ENCODE results near the gene ADAMTS4. TPM values are rescaled to one million over a fixed set of nuclear protein-coding genes. Genes with fewer than 3 reads are reported as not detected.
A peak's percentile ranks its signal among the peaks of the same experiment; 100 is the strongest.

ADAMTS4 gene
- total and polyA plus RNA-seq, 2 donors (not counting 3 experiments of a cell fraction or from before 2014, with no cell fraction given), result 2.5 to 13.6 TPM

DNA sequence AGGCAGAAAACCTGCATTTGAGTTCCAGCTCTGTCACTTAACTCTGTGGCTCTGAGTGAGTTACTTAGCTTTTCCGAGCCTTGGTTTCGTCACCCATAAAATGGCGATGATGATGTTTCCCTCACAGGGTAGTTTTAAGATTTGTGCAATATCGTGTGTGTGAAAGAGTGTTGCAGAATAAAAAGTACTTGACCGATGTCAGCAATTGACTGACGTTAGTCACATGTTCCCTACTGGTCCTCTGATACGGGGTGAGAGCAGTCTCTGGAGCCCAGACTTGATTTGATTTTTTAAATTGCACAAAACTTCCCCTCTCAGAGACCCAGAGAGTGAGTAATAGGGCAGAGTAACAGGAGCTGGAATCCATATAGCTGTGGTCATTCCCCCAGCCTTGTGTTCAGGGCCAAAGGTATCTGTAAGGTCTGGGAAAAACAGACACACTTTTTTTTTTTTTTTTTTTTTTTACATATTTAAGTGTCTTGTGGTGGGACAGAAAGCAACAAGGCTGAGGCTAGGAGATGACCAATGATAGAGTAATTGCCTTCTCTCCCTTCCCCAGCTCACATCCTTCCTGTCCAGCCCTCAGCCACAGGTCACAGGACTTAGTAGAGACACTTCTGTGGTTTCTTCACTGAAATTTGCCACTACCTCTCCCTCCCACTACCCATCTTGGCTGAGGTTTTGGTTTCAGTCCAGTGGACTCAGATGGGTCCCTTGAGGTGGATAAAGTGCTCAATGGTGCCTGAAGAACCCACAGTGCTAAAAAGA is 18.3 kb upstream of the ADAMTS4 start:
- Histone ChIP-seq H3K27me3 (ENCODE audit: control insufficient read depth in 2 of 2, insufficient read depth in 2 of 2, low read length in 2 of 2) (no peaks in the 10 kb centered on the region), H3K9ac (replicated peaks; ENCODE audit: extremely low read depth, insufficient read depth, low read length) (no peak overlapping the region), H3K79me2 (ENCODE audit: control insufficient read depth, insufficient read depth, low read length) (no peaks in the 10 kb centered on the region), H3K36me3 (ENCODE audit: control insufficient read depth in 2 of 2, extremely low read depth in 1 of 2, insufficient read depth in 2 of 2, low read length in 2 of 2) (peaks cover 18% of the 10 kb centered on the region in 2 experiments), H3K27ac (ENCODE audit: insufficient read depth, low read depth, low read length) (no peak overlapping the region), H4K20me1 (replicated peaks; ENCODE audit: control insufficient read depth, extremely low read depth, insufficient read depth, low read length) (no peaks in the 10 kb centered on the region), H2AFZ (ENCODE audit: low read depth, low read length) (peak overlapping the region; percentile 54), H3K9me3 (replicated peaks; ENCODE audit: control insufficient read depth, insufficient read depth, low read length) (no peaks in the 10 kb centered on the region), H3K4me2 (ENCODE audit: insufficient read depth, low read length) (peak overlapping the region; percentile 3), H3K9me1 (replicated peaks; ENCODE audit: control insufficient read depth, extremely low read depth, insufficient read depth, low read length) (no peaks in the 10 kb centered on the region), H3K4me1 (ENCODE audit: control insufficient read depth, extremely low read depth, insufficient read depth, low read length) (peaks cover 11% of the 10 kb centered on the region), H3K4me3 (replicated peaks in 1 of 3; ENCODE audit: insufficient read depth in 1 of 3, low read depth in 1 of 3, low read length in 3 of 3) (no peak overlapping the region)
- ChIA-PET POLR2A (interaction anchor here (1.5 kb wide), 1 partner anchor 8 kb away, joined by 4 read pairs; the partner anchor contains the start of gene TOMM40L), CTCF (interaction anchor here (0.5 to 2.9 kb wide), 9 partner anchors 8 to 165 kb away, joined by 3 to 24 read pairs (median 6); partner anchors contain the start of gene TOMM40L)
- intact Hi-C loops (cut with micrococcal nuclease) (no loop called here), dilution Hi-C loops (cut with MboI; ENCODE audit: extremely low pct_ligation_motif_present, low sequenced_read_pairs) (no loop called here)
- BruUV-seq (replicated peaks), result no TSS peak
- FAIRE-seq (peak; percentile 84), DNase-seq (ENCODE audit: low read depth, low spot score) (no peak)
- TF ChIP-seq EZH2 (IDR thresholded peaks at IDR 0.05; ENCODE audit: borderline replicate concordance, low read depth, low read length, severe bottlenecking), result no peak
- TF ChIP-seq, protein P1, sequence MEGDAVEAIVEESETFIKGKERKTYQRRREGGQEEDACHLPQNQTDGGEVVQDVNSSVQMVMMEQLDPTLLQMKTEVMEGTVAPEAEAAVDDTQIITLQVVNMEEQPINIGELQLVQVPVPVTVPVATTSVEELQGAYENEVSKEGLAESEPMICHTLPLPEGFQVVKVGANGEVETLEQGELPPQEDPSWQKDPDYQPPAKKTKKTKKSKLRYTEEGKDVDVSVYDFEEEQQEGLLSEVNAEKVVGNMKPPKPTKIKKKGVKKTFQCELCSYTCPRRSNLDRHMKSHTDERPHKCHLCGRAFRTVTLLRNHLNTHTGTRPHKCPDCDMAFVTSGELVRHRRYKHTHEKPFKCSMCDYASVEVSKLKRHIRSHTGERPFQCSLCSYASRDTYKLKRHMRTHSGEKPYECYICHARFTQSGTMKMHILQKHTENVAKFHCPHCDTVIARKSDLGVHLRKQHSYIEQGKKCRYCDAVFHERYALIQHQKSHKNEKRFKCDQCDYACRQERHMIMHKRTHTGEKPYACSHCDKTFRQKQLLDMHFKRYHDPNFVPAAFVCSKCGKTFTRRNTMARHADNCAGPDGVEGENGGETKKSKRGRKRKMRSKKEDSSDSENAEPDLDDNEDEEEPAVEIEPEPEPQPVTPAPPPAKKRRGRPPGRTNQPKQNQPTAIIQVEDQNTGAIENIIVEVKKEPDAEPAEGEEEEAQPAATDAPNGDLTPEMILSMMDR (IDR thresholded peaks at IDR 0.05; ENCODE audit: extremely low read depth in 1 of 2, insufficient read depth in 1 of 2, low read depth in 1 of 2, low read length in 2 of 2), result no peak
- TF ChIP-seq MYC (IDR thresholded peaks at IDR 0.05; ENCODE audit: low read depth, low read length), result no peak
- TF ChIP-seq, protein P2, sequence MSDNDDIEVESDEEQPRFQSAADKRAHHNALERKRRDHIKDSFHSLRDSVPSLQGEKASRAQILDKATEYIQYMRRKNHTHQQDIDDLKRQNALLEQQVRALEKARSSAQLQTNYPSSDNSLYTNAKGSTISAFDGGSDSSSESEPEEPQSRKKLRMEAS (IDR thresholded peaks at IDR 0.05; ENCODE audit: insufficient read depth, insufficient read length), result no peak
- no peak for TF ChIP-seq GATA2 (IDR thresholded peaks at IDR 0.05; ENCODE audit: insufficient read depth, insufficient read length, low read depth, low read length)
- no peak for TF ChIP-seq POLR2A (IDR thresholded peaks at IDR 0.05; ENCODE audit: low read depth, low read length)
- no peak for TF ChIP-seq FOS (IDR thresholded peaks at IDR 0.05; ENCODE audit: borderline replicate concordance, insufficient read depth, low read length)
- TF ChIP-seq JUN (IDR thresholded peaks at IDR 0.05; ENCODE audit: borderline replicate concordance, insufficient read depth, insufficient read length, low read depth), result no peak
- TF ChIP-seq POLR2AphosphoS5 (IDR thresholded peaks at IDR 0.05; ENCODE audit: insufficient read depth, low read depth, low read length), result no peak

Measured in endothelial cell of umbilical vein (primary cell).